ENCODE results near the gene ILF3.
A peak's percentile ranks its signal among the peaks of the same experiment; 100 is the strongest.

GRCh38 chr19:10695401-10696398 lies 41.6 kb downstream of the ILF3 start:
- peak in 2 of 4 experiments; percentile 22 to 23 for TF ChIP-seq CTCF (IDR thresholded peaks at IDR 0.05)
- no peak for TF ChIP-seq POLR2A (IDR thresholded peaks at IDR 0.05)
- TF ChIP-seq POLR2AphosphoS5 (IDR thresholded peaks at IDR 0.05) = peak; percentile 93
